Spinal cord (tissue), 10 donors: Measurements from ENCODE around the gene ZHX3. TPM values are rescaled to one million over a fixed set of nuclear protein-coding genes. Genes with fewer than 3 reads are reported as not detected.

Experiments used
- DNase-seq, 6 donors: peaks; one replicate each; pipeline versions ENCODE4 v3.0.0 to v3.0.0-alpha.2; 2013 to 2015; ENCODE audit warnings: low spot score in 6 of 6, low read depth in 4 of 6
- H3K27ac ChIP-seq: one replicate; pipeline ENCODE4 v1.5.1; 2013; ENCODE audit warnings: low read depth, low read length, control low read depth
- H3K27me3 ChIP-seq: one replicate; pipeline ENCODE4 v1.6.1; 2013; ENCODE audit warnings: low read length; ENCODE audit not compliant: control insufficient read depth, insufficient read depth
- H3K36me3 ChIP-seq: one replicate; pipeline ENCODE4 v1.6.1; 2013; ENCODE audit warnings: low read length; ENCODE audit not compliant: control insufficient read depth, insufficient read depth
- H3K4me1 ChIP-seq: one replicate; pipeline ENCODE4 v1.6.1; 2013; ENCODE audit warnings: low read length; ENCODE audit not compliant: control insufficient read depth, insufficient read depth
- H3K4me3 ChIP-seq: one replicate; pipeline ENCODE4 v1.5.1; 2013; ENCODE audit warnings: low read depth, low read length, control low read depth
- H3K9me3 ChIP-seq: one replicate; pipeline ENCODE4 v1.6.1; 2013; ENCODE audit warnings: low read length; ENCODE audit not compliant: control insufficient read depth, insufficient read depth
- WGBS: methylation state at CpG from one replicate; pipeline ENCODE4 v1.1.5; 2013; ENCODE audit warnings: missing lambda C conversion rate; ENCODE audit not compliant: insufficient coverage; 5-methylcytosine and 5-hydroxymethylcytosine counted together
- polyA plus RNA-seq, 2 donors: library from polyadenylated mRNA; unstranded; fragments of 120-200 nt; gene quantifications; one replicate each; pipeline ENCODE4 v1.2.1, GENCODE V29; 2013; ENCODE audit not compliant: insufficient read length in 2 of 2
- total RNA-seq, 2 donors: library from RNA; depleted of rRNA in 1 of 2; stranded (reverse); fragments of 120-200 nt in 1 of 2; fragments of >200 nt in 1 of 2; gene quantifications; one replicate each; pipeline versions ENCODE4 v1.2.3 to v1.2.4, GENCODE V29; 2013 to 2014
- donor health status: healthy.

ZHX3 gene
- total and polyA plus RNA-seq, 4 donors = 28.5 to 36.3 (median 31.0) TPM

GRCh38 chr20:41353530-41353929 lies 36.0 kb upstream of the ZHX3 start:
- no peak for DNase-seq
- H3K27ac ChIP-seq = no peak overlapping the region
- no peaks in the 10 kb centered on the region for H3K27me3 ChIP-seq
- no peaks in the 10 kb centered on the region for H3K9me3 ChIP-seq
- H3K36me3 ChIP-seq = peaks cover 8% of the 10 kb centered on the region
- H3K4me3 ChIP-seq = no peak overlapping the region
- H3K4me1 ChIP-seq = no peaks in the 10 kb centered on the region

DNA sequence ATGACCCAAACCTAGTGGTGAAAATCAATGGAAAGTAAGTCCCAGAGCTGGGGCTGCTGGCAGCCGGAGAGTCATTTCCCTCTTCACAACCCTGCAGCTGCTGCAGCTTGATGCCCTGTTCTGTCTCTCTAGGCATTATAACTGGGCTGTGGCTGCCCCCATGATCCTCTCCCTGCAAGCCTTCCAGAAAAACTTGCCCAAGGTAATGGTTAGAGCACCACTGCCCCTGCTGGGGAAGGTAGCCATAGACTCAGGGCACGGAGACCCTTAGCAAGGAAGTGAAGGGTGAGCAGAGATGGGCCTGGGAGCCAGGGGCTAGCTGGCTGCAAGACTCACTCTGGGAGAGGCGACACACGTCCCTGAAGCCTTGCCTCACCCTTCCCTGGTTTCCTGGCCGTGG lies 35.1 kb upstream of the ZHX3 start:
- WGBS = 76% methylated on average over 5 of the region's 5 CpGs
- no peak overlapping the region for H3K27ac ChIP-seq
- no peak for DNase-seq
- peaks cover 8% of the 10 kb centered on the region for H3K36me3 ChIP-seq
- no peaks in the 10 kb centered on the region for H3K4me1 ChIP-seq
- H3K9me3 ChIP-seq = no peaks in the 10 kb centered on the region
- no peaks in the 10 kb centered on the region for H3K27me3 ChIP-seq
- no peak overlapping the region for H3K4me3 ChIP-seq

- H3K4me3 ChIP-seq = no peak overlapping the region
- no peaks in the 10 kb centered on the region for H3K27me3 ChIP-seq
- H3K4me1 ChIP-seq = no peaks in the 10 kb centered on the region
- WGBS = 90% methylated on average over 4 of the region's 4 CpGs
- DNase-seq = no peak
- no peak overlapping the region for H3K27ac ChIP-seq
- no peaks in the 10 kb centered on the region for H3K9me3 ChIP-seq
- peaks cover 5% of the 10 kb centered on the region for H3K36me3 ChIP-seq
Observed at GRCh38 chr20:41352106-41352505, 34.6 kb upstream of the ZHX3 start.

DNA sequence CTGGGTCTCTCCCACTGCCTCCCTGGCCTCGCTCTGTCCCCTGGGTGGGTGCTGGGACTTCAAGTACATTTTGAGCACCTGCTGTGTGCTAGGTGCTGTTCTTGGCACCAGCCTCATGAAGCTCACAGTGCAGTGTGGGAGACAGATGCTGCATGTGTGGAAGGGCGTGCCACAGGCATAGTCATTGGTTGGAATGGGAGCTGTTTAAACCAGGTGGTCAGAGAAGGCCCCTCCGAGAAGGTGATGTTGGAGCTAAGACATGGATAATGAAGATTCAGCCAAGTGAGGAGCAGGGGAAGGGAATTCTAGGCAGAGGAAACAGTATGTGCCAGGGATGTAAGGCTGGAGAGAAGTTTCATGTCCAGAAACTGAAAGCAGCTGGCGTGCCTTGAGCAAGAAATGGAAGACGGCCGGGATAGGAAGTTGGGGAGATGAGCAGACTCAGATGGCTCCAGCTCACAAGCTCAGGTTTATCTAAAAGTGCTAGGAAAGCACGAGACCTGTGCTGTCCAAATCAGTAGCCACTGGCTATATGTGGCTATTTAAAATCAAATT lies 33.0 kb upstream of the ZHX3 start:
- Histone ChIP-seq H3K36me3 (peaks cover 4% of the 10 kb centered on the region), H3K27ac (no peak overlapping the region), H3K4me1 (peaks cover 1% of the 10 kb centered on the region), H3K9me3 (no peaks in the 10 kb centered on the region), H3K27me3 (no peaks in the 10 kb centered on the region), H3K4me3 (no peak overlapping the region)
- DNase-seq = no peak
- 90% methylated on average over 7 of the region's 7 CpGs for WGBS

GRCh38 chr20:41349943-41350342 lies 32.4 kb upstream of the ZHX3 start:
- WGBS = 92% methylated on average over 6 of the region's 7 CpGs
- Histone ChIP-seq H3K4me1 (peaks cover 2% of the 10 kb centered on the region), H3K27ac (no peak overlapping the region), H3K9me3 (no peaks in the 10 kb centered on the region), H3K27me3 (no peaks in the 10 kb centered on the region), H3K36me3 (peaks cover 4% of the 10 kb centered on the region), H3K4me3 (no peak overlapping the region)
- no peak for DNase-seq

DNA sequence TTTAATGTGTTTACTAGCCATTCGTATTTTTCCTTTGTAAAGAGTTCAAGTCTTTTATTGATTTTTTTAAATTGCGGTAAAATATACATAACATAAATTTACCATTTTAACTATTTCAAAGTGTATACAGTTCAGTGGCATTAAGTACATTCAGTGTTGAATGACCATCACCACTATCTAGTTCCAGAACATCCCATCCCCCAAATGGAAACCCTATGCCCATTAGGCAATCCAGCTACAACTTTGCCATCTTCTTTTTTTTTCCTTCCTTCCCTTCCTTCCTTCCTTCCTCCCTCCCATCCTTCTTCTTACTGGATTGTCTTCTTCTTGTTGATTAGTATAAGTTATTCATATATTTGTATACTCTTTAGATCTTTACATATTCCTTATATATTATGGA lies 31.7 kb upstream of the ZHX3 start:
- no peak for DNase-seq
- no CpG with 5 or more reads among the region's 2 CpGs for WGBS
- H3K27ac ChIP-seq = no peak overlapping the region
- peaks cover 2% of the 10 kb centered on the region for H3K4me1 ChIP-seq
- no peaks in the 10 kb centered on the region for H3K27me3 ChIP-seq
- no peak overlapping the region for H3K4me3 ChIP-seq
- H3K9me3 ChIP-seq = no peaks in the 10 kb centered on the region
- peaks cover 4% of the 10 kb centered on the region for H3K36me3 ChIP-seq

DNA sequence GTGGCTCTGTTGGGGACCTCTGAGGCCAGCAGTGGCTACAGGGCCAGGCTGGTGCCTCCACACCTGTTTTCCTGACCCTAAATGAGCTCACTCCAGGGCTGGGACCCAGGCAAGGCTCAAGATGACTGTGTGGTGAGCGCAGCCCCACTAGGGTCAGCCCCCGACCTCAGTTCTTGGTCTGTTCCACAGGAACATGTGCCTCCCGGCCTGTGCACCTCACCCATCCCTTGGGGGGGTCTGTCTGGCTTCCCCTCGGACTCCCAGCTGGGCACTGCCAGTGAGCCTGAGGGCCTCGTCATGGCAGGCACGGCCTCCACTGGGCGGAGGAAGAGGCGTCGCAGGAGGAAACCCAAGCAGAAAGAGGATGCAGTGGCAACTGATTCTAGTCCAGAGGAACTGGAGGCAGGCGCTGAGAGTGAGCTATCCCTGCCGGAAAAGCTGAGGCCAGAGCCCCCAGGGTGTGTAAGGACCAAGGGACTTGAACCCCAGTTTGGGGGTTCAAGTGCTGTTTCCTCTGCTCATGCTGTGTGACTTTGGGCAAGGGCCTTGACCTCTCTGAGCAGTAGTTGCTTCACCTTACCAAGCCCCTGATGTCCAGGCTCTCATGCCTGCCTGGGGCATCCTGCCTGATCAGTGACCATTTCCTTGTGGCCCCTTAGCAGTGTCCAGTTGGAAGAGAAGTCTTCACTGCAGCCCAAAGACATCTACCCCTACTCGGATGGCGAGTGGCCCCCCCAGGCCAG lies 31.1 kb upstream of the ZHX3 start:
- H3K9me3 ChIP-seq = no peaks in the 10 kb centered on the region
- no peak overlapping the region for H3K27ac ChIP-seq
- peaks cover 4% of the 10 kb centered on the region for H3K36me3 ChIP-seq
- 97% methylated on average over 13 of the region's 13 CpGs for WGBS
- no peak overlapping the region for H3K4me3 ChIP-seq
- DNase-seq = no peak
- no peaks in the 10 kb centered on the region for H3K27me3 ChIP-seq
- H3K4me1 ChIP-seq = peaks cover 2% of the 10 kb centered on the region

DNA sequence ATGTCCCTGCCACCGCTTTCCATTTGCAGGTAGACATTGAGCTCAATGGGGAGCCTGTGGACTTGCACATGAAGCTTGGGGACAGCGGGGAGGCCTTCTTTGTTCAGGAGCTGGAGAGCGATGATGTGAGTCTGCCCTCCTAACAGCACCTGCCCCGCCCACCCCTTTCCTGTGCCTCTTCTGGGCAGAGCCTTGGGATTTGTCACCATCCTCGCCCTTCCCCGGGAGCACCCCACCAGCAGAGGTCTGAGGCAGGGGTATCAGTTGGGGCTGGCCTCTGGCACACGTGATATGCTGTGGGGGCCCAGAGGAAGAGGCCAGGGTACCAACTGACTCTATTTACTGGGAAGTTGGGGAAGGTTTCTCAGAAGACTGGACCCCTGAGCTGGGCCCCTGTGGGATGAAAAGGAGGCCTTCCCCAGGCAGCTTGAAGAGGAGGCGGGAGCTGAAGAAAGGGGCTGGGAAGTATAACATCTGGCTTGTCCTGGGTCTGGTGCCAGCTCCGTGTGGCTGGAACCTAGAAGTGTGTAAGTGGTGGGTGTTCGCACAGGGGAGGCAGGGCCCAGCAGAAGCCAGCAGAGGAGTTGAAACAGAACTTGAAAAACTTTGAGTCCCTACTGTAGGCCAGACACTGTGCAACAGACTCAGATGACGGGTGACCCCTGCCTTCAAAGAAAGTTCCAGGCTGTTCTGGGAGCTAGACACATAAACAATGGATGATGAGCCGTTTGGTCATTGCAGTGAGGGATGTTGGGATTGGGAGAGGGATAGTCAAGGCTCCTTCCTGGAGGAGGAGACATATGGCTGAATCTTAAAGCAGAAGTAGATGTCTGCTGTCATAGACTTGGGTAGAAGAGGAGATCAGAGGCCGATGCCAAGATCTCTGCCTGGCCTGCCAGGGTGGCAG lies 30.2 kb upstream of the ZHX3 start:
- WGBS = 80% methylated on average over 11 of the region's 13 CpGs
- peaks cover 2% of the 10 kb centered on the region for H3K4me1 ChIP-seq
- H3K27me3 ChIP-seq = no peaks in the 10 kb centered on the region
- no peak overlapping the region for H3K27ac ChIP-seq
- no peak for DNase-seq
- peaks cover 4% of the 10 kb centered on the region for H3K36me3 ChIP-seq
- no peaks in the 10 kb centered on the region for H3K9me3 ChIP-seq
- H3K4me3 ChIP-seq = no peak overlapping the region

DNA sequence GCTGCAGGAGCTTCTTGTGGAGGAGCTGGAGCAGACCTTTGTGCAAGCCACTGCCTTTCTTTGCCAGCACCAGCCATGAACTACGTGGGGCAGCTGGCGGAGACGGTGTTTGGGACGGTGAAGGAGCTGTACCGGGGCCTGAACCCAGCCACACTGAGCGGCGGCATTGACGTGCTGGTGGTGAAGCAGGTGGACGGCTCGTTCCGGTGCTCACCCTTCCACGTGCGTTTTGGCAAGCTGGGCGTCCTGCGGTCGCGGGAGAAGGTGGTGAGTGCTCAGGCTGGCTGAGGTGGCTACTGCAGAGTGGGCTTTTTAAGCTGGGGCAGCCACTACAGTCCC lies 28.2 kb upstream of the ZHX3 start:
- 87% methylated on average over 17 of the region's 17 CpGs for WGBS
- H3K36me3 ChIP-seq = peaks cover 4% of the 10 kb centered on the region

More for the DNA sequence above, 28.2 kb upstream of the ZHX3 start:
- H3K27ac ChIP-seq = no peak overlapping the region
- H3K4me3 ChIP-seq = no peak overlapping the region
- peaks cover 10% of the 10 kb centered on the region for H3K4me1 ChIP-seq
- H3K9me3 ChIP-seq = no peaks in the 10 kb centered on the region
- no peaks in the 10 kb centered on the region for H3K27me3 ChIP-seq
- DNase-seq = no peak
